GM19395 (cell line): Measurements from ENCODE around the gene JPH4.
"Not testable (repeated sequence)": the region's sequence is repeated elsewhere in the genome, so short reads cannot be mapped to it uniquely, and the experiment has no call there.

Experiments
- ATAC-seq: cut with Tn5 transposase; IDR thresholded peaks from one replicate; pipeline ENCODE4 v1.9.1; 2021; ENCODE audit warnings: mild to moderate bottlenecking, moderate library complexity; ENCODE audit not compliant: unreplicated experiment

Gene JPH4

DNA sequence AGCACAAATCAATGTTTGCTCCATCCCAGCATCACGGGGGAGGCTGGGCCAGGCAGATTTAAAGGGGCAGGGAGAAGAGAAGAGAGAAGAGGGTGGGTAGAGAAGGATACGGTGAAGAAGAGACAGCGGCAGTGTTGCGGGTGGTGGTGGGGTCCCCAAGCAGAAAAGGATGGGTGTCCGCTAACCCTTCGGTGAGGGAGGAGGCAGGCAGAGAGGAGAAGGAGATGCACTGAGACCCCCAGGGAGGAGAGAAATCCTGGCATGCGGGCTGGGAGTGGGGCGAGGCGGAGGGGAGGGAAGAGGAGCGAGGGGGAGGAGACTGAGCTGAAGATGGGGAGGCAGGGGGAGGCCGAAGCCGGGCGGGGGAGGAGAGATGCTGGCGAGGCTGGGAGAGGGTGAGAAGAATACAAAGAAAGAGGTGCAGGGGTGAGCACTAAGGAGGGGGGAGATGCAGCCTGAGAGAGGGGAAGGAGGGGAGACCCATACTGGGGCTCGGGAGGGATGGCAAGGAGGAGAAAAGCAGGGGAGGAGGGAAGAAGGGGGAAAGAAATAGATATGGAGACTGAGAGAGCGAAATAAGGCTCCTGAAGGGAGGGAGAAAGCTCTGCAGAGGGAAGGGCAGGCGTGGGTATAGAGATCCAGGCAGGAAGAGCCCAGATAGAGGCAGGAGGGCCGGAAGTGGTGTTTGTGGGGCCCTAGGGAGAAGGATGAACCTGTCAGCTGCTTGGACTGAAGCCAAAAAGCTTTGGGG is at the start of gene JPH4:
Gene JPH4, minus strand, starts transcription at position 231 of the 751 bp plus-strand sequence. CDS start 1,337 bp downstream, outside the sequence.
- no peak for ATAC-seq

DNA sequence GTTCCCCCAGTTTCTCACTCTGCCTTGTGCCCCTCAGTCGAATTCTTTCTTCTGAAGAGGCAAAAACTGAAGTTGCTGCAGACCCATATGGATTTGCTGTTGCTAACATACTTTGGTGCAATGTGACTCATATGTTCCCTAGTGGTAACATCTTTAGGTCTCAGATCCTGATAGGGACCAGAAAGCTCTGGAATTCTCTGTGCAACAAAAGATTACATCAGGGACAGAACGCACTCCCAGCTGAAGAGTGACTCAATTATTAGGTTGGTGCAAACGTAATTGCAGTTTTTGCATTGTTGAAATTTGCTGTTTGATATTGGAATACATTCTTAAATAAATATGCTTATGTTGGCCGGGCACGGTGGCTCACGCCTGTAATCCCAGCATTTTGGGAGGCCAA is 49.4 kb upstream of the JPH4 start:
- no peak for ATAC-seq

DNA sequence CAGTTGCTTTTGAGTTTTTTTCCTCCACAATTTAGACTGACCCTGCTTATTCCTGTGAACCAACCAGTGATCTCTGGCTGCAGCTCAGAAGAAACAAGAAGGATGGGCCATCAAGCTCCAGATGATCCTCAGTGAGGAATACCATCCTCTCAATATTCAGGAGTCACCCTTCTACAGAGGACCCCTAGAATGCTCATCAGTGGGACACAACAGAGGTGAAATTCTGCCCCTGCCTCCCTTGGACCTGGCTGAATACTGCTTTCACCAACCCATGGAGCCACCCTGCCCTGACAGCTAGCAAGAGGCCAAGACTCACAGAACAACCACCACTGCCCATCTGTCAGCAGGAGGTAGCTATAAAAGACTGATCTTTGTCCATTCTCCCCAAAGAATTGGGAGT is 48.4 kb upstream of the JPH4 start:
- ATAC-seq = no peak

DNA sequence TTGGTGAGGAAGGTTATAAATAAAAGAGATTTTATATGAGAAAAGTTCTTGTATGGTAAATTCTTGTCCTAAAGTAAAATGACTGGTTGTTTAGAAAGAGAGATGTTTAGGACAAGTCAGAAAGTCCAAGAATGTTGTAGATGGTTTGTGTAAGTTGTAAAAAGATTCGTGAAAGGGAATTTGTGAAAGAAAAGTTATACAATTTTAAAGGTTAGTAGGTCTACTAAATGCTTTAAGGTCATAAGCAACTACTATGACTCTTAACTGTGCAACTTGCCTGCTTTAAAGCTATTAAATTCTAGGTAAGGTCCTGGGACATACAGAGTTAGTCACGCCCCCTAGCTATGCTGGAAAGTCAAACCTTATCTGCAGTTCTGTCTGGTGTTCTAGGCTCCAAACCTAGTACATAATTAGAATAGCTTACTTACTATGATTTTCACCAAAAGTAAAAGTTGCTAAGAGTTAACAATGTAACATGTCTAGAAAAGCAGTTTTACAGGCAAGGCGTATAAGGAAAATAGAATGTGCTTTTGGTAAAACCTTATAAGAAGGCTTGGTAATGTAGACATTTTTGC is 46.3 kb upstream of the JPH4 start:
- no peak for ATAC-seq

DNA sequence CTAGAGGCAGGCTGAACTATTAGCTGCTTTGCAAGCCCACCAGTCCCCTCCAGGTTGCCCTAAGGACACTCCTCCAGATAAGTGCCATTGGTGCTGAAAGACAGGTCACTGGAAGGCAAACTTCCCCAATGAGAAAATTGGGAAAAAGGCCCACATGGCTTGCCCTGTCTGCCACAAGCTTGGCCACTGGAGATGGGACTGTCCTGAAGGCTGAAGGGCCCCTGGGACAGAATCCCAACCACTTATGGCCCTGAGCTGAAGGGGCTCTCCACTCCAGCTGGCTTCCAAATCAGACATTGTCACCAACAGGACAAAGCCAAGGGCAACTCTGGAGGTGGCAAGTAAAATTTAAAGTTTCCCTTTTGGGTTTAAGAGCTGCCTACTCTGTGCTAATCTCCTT is 45.4 kb upstream of the JPH4 start:
- ATAC-seq = no peak

DNA sequence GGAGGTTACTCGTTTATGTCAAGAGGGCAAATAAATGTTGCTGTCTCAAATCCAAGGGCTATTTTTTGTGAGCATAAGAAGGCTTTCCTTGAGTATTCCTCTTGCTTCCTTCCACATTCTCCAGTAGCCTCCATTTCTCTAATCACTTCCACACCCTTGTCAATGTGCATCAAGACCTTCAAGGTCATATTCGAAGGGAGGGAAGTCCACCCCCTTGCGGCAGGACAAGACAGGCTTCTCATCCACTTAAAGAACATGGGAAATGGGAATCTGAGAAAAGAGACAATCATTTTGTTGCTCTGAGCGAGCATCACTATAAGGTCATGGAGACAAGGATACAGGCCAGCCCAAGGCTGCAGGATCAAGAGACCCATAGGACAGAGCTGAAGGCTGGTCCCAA is 44.4 kb upstream of the JPH4 start:
- no peak for ATAC-seq

DNA sequence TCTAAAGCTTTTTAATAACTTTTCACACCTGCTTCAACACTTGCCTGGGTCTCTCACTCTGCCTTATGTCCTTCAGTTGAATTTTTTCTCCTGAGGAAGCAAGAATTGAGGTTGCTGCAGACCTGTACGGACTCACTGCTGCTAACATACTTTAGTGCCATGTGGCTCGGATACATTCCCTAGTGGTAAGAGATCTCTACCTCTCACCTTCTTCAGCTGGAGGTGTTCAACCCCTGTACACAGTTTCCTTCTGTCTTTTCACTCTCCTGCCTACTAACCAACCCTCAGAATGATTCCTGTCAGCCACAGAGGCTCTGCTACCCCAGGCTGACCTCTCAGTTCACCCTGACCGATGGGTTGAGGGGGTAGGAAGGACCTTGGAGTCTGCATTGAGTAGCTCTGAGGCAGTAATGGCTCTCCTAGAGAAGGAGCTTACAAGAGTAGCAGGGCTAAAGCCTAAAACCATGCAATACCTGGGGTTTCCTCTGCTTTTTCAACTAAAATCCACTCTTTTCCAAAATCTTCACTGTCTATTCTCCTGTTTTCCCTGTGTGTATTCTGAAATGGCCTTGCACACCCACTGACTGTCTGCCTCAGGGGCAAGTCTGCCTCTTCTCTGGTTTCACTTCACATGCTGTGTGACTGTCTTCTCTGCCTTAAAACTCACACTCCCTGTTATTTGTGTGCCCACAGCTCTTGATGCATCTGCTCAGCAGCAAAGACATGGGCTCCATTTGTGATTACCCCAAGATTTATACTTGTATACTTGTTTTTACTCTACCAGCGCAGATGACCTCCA is 43.5 kb upstream of the JPH4 start:
- ATAC-seq = no peak

DNA sequence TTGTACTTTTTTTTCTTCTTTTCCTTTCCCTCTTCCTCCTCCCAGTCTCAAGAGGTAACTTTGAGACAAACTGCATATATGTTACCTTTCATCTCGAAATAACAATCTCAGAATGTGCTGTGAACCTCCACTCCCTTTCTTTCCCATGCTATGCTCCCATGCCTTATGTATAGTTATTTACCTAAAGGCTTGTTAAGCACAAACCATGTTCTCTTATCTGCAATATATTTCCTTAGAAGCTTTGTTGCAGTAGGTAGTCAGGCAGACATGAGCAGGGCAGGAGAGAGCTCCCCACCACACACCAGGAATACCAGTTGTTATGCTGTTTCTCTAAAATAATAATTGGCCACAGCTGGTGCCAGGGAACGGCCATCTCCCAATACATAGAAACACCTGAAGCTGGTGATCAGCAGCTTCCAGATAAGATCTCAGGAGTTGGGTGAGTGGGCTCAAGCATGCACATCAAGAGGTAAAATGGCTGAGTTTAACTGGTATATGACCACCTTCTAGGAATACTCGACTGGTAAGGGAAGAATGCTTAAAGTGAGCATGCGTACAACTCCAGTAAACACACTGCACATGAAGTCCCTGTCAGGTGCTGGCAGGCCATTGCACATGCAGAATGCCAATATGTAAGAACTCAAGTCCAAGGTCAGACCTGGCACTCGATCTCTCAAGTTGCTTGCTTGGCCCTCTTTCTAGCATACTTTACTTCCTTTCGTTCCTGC is 42.8 kb upstream of the JPH4 start:
- ATAC-seq = no peak

DNA sequence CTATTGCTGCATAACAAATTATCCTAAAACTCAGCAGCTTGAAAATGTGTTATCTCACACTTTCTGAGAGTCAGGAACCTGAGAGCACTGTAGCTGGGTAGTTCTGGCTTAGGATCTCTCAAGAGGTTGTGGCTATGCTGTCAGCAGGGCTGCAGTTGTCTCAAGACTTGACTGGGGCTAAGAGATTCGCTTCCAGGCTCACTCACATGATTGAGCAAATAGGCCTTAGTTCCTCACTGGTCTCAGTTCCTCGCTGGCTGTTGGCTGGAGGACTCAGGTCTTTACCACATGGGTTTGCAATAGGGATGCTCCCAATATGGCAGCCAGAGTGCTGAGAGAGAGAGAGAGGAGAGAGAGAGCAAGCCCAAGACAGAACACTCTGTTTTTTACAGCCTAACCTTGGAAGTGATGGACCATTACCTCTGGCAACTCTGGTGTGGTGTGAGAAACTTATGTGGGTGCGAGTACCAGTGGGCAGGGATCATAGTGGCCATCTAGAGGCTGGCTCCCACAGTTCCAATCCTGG is 41.6 kb upstream of the JPH4 start:
- no peak for ATAC-seq

DNA sequence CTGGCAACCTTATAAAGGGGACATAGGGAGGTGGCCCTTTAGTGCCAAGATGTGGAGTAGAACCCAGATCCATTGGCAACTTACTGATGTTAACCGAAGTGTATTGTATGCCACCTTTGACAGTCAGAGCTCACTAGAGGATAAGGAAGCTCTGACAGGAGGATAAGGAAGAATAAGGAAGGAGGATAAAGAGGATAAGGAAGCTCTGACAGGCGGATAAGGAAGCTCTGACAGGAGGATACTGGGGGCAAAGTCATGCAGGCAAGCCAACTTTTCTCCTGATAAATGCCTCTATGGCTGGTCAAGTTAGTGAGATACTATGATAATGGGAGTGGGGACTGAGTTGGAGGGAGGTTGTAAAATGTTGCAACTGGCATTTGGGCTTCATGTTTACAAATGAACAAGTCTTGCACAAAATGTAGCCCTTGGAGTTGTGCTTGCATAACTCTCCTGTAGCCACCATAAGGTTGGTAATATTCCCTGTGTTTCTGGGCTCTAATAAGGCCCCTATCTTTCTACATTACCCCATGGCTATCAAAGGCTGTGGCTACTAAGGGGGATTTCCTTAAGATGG is 39.9 kb upstream of the JPH4 start:
- ATAC-seq = no peak

DNA sequence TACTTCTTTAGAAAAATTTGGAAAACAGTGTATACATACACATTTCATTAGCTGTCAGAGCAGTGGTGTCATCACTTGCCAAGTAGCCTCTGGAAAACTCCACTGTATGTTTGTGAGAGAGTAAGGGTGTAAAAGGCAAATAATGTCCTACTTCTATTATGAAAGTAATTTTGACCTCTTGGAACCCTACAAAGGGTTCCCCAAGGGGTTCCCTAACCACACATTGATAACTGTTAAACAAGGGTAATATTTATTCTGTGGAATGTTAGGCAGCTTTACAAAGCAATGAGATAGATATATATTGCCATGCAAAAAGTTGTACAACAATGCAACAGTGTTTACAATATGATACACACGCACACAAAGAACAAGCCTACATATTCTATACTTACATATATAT is 38.9 kb upstream of the JPH4 start:
- no peak for ATAC-seq

DNA sequence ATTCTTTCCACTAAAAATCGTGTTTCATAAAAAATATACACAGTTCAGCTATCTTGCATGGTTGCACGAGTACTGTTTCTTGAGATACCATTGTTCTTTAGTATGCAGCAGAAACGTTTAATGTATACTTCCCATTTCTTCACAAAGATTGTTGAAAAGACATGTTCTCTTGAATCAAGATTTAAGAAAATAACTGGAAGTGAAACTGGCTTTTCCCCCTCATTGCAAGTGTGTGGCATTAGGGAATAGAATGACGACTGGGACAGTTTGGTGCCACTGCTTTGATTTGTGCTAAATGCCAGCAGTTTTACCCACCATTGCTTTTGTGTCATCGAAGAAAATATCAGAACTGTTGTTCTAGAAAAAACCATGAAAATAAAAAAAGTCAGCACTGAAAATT is 37.3 kb upstream of the JPH4 start:
- no peak for ATAC-seq

DNA sequence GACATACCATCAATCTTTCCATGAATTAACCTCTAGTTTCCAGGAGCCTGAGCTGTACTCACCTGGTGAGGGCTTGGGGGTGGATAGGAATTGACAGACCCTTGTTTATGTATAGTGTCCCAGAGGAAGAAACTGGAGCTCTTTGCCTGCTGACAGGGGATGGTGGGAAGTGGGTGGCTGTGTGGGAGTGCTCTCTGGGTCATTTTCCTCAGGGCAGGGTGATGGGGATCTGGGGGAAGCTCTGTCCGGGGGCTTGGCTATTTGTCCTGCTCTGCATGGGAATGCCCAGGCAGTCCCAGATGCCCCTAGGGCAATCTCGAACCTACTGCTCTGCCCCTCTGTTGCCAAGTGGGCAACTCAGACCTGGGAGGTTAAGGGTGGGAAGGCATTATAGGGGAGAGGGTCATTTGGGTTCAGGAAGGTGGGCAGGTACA is 35.8 kb upstream of the JPH4 start:
- ATAC-seq = no peak

DNA sequence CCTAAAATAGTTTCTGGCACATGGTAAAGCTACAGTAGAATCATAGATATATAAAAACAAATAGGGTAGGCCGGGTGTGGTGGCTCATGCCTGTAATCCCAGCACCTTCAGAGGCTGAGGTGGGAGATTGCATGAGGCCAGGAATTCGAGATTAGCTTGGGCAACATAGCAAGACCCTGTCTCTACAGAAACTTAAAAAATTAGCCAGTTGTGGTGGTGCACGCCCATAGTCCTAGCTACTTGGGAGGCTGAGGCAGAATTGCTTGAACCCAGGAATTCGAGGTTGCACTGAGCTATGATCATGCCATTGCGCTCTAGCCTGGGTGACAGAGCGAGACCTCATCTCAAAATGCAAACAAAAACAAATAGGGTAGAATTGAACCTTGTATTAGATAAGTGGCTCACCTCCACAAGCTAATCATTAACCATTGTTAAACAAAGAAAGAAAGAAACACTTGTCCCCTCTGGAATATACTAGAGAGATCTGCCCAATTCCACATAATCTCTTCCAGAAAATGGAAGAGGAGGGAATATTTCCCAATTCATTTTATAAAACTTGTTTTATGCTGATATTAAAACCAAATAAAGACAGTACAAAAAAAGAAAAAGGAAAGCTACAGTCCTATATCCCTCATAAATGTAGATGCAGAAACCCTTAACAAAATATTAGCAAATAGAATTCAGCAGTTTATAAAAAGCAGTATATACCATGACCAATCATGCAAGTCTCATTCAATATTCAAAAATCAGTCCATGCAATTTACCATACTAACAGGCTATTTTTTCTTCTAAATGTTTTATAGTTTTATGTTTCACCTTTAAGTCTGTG is 34.9 kb upstream of the JPH4 start:
- no peak for ATAC-seq

DNA sequence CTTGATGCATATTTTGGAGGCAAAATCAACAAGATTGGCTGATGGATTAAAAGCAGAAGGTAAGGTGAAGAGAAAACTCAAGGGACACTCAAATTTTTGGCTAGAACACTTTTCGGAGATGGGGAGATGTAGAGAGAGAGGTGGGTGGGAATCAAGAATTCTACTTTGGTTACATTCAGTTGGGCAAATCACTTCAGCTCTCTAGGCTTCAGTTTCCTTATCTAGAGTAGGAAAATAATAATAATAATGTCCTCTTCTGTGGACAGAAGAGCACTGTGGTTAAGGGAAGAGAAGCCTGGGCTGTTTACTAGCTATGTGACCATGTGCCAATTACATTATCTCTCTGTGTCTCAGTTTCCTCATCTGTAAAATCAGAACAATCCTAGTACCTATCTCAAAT is 34.2 kb upstream of the JPH4 start:
- ATAC-seq = no peak

DNA sequence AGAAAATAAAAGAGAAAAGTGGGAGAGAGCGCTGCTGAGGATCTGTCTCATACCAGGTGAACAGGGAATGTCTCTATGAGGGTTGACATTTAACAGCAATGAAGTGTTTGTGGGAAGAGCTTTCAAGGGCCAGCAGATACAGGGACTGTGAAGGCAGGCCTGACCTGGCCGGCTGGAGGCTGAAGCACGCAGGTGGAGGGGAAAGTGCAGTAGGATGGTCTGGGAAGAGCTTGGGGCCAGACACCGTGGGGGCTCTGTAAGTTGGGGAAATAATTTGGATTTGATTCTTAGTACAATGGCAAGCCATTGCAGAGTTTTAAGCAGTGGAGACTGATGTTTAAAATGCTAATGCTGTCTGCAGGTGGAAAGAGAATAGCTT is 33.8 kb upstream of the JPH4 start:
- no peak for ATAC-seq

DNA sequence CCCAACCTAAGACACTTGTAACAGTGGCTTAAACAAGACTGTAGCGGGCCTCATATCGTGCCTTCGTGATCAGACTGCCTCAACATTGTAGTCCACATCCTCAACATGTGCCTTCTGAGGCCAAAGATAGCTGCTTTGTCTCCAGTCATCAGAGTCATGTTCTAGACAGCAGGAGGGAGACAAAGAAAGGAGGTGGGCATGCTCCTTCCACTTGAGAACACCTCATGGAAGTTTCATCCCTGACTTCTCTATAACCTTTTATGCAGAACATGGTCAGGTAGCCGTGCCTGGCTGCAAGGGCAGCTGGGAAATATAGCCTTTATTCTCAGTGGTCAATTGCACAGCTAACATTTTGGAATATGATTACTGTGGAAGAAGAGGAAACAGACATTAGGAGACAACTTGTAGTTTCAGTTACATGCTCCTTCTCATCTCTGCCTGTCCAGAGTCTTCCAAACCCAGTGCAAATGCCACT is 32.3 kb upstream of the JPH4 start:
- ATAC-seq = no peak

DNA sequence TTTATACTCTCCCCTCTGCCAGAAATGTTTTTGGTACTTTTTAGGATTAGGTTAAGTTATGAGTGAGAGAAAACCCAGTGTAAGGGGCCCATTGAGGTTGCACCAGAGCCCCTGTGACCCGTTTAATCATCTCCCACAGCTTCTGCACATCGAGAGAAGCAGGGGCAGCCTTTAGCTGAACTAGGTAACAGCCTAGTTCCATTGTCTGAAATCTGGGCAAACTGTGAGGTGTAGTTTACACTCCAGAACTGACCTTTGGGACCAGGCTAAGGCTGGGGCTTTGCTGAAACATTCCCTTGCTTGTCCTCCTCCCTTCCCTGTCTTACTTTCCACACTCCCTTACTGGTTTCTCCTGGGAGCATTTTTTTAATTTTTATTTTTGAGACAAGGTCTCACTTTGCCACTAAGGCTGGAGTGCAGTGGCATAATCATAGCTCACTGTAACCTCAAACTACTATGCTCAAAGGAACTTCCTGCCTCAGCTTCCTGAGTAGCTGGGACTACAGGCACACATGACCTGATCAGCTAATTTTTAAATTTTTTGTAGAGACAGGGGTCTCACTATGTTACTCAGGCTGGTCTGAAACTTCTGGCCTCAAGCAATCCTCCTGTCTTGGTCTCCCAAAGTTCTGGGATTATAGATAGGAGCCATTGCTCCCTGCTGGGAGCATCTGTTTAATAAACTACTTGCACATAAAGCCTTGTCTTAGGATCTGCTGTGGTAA is 31.7 kb upstream of the JPH4 start:
- ATAC-seq = no peak

DNA sequence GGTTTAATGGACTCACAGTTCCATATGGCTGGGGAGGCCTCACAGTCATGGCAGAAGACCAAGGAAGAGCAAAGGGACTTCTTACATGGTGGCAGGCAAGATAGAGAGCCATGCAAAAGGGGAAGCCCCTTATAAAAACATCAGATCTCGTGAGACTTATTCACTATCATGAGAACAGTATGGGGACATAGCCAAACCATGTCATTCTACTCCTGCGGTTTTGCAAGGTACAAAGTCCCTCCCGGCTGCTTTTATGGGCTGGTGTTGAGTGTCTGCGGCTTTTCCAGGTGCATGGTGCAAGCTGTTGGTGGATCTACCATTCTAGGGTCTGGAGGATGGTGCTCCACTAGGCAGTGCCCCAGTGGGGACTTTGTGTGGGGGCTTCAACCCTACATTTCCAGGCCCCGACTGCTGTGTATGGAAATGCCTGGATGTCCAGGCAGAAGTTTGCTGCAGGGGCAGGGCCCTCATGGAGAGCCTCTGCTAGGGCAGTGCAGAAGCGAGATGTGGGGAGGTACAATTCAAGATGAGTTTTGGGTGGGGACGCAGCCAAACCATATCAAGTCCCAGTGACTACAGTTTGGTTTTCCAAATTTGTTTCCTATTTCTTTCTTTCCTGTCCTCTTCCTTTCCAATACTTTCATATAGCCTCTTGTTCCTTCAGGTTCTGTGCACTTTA is 31.0 kb upstream of the JPH4 start:
- not testable (repeated sequence) for ATAC-seq
